Renal cortex interstitium (tissue), 11 donors: Measurements from ENCODE around the gene CST1. TPM values are rescaled to one million over a fixed set of nuclear protein-coding genes. Genes with fewer than 3 reads are reported as not detected.
"Not testable (repeated sequence)": the region's sequence is repeated elsewhere in the genome, so short reads cannot be mapped to it uniquely, and the experiment has no call there.

Experiments used
- DNase-seq, 11 donors: peaks; one replicate each; pipeline ENCODE4 v3.0.0-alpha.2; 2013; ENCODE audit warnings: low read depth in 9 of 11, low spot score in 4 of 11; ENCODE audit errors: extremely low read depth in 1 of 11
- polyA plus RNA-seq, 3 donors: library from polyadenylated mRNA; unstranded; fragments of 120-200 nt; gene quantifications; one replicate each; pipeline ENCODE4 v1.2.1, GENCODE V29; 2013; ENCODE audit not compliant: insufficient read length in 3 of 3

CST1 gene
- polyA plus RNA-seq, 3 donors, result 0.47 TPM; not detected in 2

DNA sequence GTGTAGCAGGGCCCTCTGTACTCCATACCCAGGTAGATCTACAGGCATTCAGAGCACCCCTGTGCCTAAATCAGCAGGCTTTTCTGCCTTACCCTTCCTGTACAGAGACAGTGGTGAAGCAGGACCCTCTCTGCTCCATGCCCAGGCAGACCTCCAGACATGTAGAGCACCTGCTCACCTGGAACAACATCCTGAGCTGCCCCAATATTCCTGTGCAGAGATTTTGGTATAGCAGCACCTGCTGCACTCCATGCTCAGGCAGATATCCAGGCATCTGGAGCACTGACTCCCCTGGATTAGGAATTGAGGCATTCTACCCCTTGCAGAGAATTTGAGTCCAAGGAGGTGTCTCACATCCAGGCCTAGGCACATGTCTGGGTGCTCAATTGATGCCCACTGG, 12.6 kb upstream of the CST1 start:
- DNase-seq, result no peak

DNA sequence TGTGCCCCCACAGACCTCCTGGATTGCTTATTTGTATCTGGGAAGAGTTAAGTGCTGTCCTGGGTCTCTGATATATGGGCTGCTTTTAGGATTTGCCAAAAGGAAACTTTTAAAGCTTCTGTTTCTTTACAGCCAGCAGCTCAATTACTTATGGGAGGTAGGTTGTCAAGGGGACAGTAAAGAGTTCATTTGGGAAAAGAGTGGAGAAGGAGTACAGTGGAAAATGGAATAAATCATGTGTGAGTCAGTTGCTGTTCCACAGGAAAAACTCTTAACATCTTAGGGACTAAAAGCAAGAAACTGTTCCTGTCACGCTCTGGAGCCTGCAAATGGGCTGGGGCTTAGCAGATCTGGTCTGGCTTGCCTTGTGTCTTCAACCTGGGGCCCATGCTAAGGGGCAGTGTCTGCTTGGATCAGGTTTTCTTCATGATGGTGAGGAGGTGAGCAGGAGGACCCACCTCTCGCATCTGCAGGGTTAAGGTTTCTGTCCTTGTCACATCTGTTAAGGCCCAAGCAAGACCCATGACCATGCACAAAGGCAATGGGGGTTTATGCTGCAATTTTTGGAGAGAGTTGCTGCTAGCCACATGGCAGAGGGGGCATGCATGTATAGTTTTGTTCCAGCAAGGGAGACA, 8.7 kb upstream of the CST1 start:
- no peak for DNase-seq

- DNase-seq, result not testable (repeated sequence)
Measured at GRCh38 chr20:23756792-23757191, 6.1 kb upstream of the CST1 start.

- not testable (repeated sequence) for DNase-seq
Measured at GRCh38 chr20:23755131-23755611, 4.4 kb upstream of the CST1 start.

GRCh38 chr20:23754731-23755130, 4.0 kb upstream of the CST1 start:
- no peak for DNase-seq

DNA sequence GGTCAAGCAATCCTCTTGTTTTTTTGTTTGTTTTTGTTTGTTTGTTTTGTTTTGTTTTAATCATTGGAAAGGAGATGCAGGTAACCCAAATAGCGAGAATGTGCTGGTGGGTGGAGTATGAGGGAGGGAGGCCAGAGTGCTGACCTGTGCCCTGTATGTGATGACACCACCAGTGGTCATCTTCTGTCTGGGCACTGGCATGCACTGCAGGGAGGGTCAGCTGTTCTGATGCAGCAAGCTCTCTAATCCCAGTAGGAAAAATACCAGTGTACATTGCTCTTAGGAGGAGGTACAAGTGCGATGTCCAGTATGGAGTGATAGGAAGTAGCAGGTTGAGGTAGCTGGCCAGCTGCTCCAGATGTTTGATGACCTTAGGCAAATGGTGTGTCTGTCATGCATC, 2.9 kb upstream of the CST1 start:
- no peak for DNase-seq

DNA sequence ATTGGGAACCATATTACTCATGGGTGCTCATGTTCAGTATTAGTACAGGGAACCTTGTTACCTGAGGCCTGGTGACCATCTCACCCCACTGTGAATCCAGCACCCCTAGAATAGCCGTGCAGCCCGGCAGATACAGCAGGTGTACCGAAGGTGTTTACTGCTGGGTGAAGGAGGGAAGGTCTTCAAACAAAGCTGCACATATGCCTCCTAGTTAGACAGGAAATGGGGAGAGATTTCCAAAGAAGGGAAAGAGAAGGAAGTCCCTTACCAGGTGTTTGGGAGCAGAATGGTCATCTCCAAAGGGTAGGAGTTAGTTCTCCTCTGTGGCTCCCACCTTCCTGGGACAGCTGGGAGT, 2.4 kb upstream of the CST1 start:
- no peak for DNase-seq

GRCh38 chr20:23752481-23753193, 1.9 kb upstream of the CST1 start:
- no peak for DNase-seq

DNA sequence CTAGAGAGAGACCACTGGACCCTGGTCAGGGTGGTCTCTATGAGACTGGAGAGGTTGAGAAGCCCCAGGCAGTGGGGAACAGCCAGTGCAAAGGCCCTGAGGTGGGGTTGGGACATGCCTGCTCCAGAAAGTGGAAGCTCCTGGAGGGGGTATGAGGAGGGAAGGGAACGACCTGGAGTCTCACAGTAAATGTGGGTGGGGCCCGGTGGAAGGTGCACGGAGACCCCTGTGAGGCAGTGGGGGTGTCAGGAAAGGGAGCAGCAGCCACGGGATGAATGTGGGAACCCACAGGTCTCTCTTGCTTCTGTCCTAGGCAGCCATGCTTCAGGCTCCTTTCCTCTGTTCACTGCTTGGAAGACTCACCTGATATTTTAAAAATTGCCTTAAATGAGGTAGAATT, 1.3 kb upstream of the CST1 start:
- DNase-seq, result no peak

- DNase-seq, result no peak
Measured at GRCh38 chr20:23749746-23750145, 989 bp downstream of the CST1 start.

- not testable (repeated sequence) for DNase-seq
Measured at GRCh38 chr20:23748975-23749374, 1.8 kb downstream of the CST1 start.

- DNase-seq, result not testable (repeated sequence)
Measured at GRCh38 chr20:23747551-23747950, 3.2 kb downstream of the CST1 start.

DNA sequence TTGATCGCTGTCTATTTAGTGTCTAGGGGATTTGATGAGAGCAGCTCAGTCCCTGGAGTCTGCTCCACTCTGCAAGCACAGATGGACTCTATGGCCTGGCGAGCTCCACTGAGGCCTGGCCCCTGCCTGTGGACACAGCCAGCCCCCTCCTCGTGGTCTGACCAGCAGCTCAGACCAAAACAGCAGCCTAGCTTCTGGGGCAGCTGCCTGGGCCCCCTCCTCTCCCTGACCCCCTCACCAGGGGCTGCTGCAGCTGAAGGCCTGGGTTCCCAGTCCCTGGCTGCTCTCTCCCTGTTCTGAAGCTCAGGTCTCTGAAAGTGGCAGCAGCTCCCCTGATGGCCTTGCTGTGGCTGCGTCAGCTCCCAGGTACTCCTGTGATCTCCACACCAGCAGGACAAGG, 3.6 kb downstream of the CST1 start:
- DNase-seq, result not testable (repeated sequence)

- DNase-seq, result no peak
Measured at GRCh38 chr20:23746321-23746720, 4.4 kb downstream of the CST1 start.

GRCh38 chr20:23745247-23745646, 5.5 kb downstream of the CST1 start:
- DNase-seq, result no peak

- no peak for DNase-seq
Measured at GRCh38 chr20:23744817-23745216, 5.9 kb downstream of the CST1 start.

DNA sequence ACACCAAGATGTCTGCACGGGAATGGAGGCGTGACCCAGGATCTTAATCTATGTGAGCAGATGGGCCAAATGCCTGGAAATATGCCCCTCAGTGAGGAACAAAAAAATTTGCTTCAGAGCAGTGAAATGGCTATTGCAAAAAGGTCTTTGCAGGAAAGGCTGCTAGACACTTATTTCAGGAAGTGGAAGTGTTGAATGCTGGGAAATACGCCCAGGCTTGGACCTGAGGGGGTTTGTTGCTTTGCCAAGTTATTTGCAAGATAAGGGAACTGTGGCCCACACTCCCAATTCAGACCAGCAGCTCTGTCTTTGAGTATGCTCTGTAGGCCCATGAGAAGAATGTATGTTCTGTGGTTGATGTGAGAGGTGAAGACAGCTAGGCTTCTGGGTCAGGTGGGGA, 15.3 kb downstream of the CST1 start:
- DNase-seq, result not testable (repeated sequence)

DNA sequence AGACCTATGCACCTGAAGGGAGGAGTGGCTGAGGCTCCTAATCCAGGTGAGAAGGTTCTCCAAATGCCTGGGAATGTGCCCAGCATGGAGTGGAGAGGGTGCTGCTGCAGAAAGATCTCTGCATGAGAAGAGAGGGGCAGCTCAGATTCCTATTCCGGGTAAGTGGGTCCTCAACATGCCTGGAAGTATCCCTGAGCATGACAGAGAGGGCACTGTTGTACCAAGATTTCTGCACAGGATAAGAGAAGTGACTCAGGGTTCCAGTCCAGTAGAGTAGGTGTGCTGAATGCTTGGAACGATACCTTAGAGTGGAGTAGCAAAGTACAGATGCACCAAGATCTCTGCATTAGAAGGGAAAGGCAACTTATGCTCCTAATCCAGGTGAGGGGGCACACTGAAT, 15.8 kb downstream of the CST1 start:
- DNase-seq, result not testable (repeated sequence)

GRCh38 chr20:23734440-23734839, 16.3 kb downstream of the CST1 start:
- not testable (repeated sequence) for DNase-seq

GRCh38 chr20:23727016-23727415, 23.7 kb downstream of the CST1 start:
- DNase-seq, result no peak

GRCh38 chr20:23725102-23725501, 25.6 kb downstream of the CST1 start:
- DNase-seq, result no peak
